ENCODE measurements around the gene NALCN.

The NALCN gene

DNA sequence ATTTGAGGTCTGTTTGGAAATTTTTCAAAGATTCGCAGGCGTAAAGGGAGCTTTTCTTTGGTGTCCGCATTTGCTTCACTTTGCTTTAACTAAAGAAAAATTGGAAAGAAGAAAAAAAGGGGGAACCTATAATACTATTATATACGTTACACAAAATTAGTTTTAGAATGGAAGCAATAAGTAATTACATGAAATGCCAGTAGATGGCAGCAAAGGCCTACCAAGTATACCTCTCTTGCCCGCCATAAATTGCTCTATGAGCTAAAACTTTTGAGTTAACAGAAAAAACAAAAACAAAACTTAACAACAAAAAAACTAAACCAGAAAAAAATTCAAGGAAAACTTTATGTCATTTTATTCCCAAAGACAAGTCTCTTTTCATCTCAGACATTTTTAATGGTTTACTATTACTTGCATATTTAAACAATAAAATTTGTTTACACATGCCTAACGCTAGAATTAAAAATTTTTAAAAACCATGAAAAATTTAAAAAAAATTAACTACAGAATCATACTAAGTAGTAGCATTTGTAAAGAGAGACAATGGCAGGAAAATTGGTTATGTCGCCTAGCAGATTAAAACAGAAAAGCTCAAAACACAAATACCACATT is 271.4 kb downstream of the NALCN start:
- TF ChIP-seq, protein P1, sequence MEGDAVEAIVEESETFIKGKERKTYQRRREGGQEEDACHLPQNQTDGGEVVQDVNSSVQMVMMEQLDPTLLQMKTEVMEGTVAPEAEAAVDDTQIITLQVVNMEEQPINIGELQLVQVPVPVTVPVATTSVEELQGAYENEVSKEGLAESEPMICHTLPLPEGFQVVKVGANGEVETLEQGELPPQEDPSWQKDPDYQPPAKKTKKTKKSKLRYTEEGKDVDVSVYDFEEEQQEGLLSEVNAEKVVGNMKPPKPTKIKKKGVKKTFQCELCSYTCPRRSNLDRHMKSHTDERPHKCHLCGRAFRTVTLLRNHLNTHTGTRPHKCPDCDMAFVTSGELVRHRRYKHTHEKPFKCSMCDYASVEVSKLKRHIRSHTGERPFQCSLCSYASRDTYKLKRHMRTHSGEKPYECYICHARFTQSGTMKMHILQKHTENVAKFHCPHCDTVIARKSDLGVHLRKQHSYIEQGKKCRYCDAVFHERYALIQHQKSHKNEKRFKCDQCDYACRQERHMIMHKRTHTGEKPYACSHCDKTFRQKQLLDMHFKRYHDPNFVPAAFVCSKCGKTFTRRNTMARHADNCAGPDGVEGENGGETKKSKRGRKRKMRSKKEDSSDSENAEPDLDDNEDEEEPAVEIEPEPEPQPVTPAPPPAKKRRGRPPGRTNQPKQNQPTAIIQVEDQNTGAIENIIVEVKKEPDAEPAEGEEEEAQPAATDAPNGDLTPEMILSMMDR (conservative IDR thresholded peaks at IDR 0.05; ENCODE audit: control insufficient read depth, insufficient read depth, low read depth, low read length) = peak; percentile 66
- no peak overlapping the region for H3K4me3 ChIP-seq (ENCODE audit: control insufficient read depth, low read depth, low read length)
- DNase-seq (ENCODE audit: low read depth) = peak; percentile 72

DNA sequence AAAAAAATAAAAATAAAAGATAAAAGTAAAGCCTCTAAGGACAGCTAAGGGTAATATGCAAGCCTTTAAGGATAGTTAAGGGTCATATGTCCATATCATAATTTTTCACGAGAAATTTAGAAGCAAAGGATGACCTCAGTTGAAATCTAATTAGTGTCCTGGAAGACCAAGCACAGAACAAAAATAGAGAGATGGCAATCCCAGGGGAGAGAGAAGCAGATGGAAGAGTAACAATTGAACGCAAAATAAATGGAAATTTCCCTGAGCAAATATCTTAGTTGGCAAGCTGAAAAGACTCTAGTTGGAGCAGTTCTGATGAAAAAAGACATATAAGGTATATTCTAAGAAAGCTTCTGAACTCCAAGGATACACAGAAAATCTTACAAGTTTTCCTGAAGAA is 275.4 kb downstream of the NALCN start:
- H3K4me3 ChIP-seq (ENCODE audit: control insufficient read depth, low read depth, low read length) = no peak overlapping the region
- TF ChIP-seq, protein P1 (conservative IDR thresholded peaks at IDR 0.05; ENCODE audit: control insufficient read depth, insufficient read depth, low read depth, low read length) = no peak
- DNase-seq (ENCODE audit: low read depth) = no peak

DNA sequence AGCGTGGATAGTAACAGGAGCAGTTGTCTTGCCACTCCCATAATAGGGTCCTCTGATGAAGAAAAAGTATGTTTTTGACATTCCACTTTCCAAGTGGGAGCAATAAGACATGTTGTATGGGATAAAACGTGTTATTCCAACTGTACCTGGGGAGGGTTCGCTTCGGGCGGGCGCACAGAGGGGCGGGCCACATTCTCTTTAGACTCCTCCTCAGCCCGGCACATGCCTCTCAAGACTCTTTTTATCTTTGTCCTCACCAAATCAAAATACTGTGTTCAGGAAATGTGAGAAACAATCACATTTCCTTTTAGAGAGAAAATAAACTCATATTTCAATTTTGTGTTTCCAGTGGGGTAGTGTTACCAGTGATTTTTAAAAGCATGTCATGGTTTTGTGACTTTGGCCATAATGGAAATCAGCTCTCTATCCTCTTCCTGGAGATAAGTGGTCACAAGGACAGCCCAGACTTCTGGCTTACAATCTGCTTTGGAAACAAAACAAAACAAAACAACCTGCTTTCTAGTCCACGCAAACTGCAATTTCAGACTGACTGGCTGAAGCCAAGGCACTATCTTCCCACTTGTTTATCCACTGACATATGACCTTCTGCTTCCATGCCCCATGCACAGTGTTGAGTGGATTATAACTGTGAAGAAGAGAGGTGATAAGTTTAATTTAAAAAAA is 276.1 kb downstream of the NALCN start:
- no peak for DNase-seq (ENCODE audit: low read depth)
- no peak overlapping the region for H3K4me3 ChIP-seq (ENCODE audit: control insufficient read depth, low read depth, low read length)
- TF ChIP-seq, protein P1 (conservative IDR thresholded peaks at IDR 0.05; ENCODE audit: control insufficient read depth, insufficient read depth, low read depth, low read length) = no peak

DNA sequence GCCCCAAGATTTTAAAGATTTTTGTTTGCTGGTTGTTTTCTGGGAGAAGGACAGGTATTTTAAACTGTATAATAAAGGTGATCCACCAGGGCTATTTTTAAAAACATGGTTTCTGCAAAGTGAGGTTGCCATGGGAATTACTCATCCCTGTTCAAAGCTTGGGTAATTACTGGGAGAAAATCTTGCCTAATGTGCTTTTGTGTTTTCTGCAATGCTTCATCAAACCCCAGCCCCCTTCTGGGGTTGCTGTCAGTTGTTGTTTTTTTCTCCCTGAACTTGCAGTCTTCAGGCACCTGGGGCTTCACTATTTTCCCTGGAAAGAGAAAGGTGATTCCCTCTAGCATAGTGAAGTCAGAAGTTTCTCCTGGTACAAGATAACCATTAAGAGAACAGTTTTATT is 277.2 kb downstream of the NALCN start:
- no peak overlapping the region for H3K4me3 ChIP-seq (ENCODE audit: control insufficient read depth, low read depth, low read length)
- peak; percentile 39 for DNase-seq (ENCODE audit: low read depth)
- TF ChIP-seq, protein P1 (conservative IDR thresholded peaks at IDR 0.05; ENCODE audit: control insufficient read depth, insufficient read depth, low read depth, low read length) = no peak

DNA sequence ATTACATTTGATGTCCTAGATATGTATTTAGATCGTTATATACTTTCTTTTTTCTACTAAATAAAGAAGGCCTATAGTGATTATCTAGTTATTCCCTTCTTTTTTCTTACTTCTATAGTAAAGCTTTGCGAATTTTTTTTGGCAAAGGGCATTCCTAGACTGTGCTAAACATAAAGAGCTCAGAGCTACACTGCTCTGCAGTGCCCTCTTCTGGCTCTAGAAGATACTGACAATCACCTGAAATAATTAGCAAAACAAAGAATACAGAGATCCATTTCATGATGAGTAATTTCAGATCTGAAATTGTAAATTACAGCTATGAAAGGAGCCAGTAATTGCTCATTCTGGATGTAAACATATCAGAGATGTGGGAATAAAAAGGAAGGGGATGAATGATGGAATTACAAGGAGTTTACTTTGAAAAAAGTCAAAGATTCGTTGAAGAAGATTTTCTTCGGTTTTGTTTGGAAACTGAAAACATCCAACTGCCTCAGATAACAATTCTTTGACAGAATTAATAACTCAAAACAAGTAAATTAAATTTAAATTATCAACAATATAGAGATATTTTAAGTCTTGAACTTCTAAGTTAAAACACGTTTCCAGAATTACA is 288.5 kb downstream of the NALCN start:
- H3K4me3 ChIP-seq (ENCODE audit: control insufficient read depth, low read depth, low read length) = no peak overlapping the region
- DNase-seq (ENCODE audit: low read depth) = peak; percentile 61
- TF ChIP-seq, protein P1 (conservative IDR thresholded peaks at IDR 0.05; ENCODE audit: control insufficient read depth, insufficient read depth, low read depth, low read length) = peak; percentile 86

DNA sequence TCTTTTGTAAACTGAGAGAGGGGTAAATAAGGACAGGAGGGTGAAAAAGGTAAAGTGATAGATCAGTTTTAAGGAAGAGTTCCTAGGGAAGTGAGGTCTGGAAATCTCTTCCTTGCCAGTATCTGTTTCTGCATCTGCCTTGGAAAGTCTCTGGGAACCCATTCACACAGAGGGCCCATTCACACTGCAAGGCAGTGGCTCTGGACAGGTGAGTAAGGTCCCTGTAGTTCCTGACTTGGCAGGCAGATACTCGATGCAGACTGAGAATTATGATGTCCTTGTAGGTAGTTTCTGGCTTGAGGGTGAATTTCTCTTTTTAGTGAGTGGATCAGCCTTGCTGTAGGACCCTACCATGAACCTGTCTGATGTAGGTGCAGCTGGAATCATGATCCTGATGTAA is 293.3 kb downstream of the NALCN start:
- no peak for DNase-seq (ENCODE audit: low read depth)
- H3K4me3 ChIP-seq (ENCODE audit: control insufficient read depth, low read depth, low read length) = no peak overlapping the region
- TF ChIP-seq, protein P1 (conservative IDR thresholded peaks at IDR 0.05; ENCODE audit: control insufficient read depth, insufficient read depth, low read depth, low read length) = no peak
